ENCODE results near the gene HOXB1.

GRCh38 chr17:48529683-48530009 is 1.2 kb downstream of the HOXB1 start:
- no peak for TF ChIP-seq CTCF (conservative IDR thresholded peaks at IDR 0.05)
- no peak for TF ChIP-seq EZH2 (IDR thresholded peaks at IDR 0.05; ENCODE audit: low read depth)

Data from PC-9 (cell line).